Progenitor cell of endocrine pancreas (in vitro differentiated cells): ENCODE data around the gene NLRC3. TPM values are rescaled to one million over a fixed set of nuclear protein-coding genes. Genes with fewer than 3 reads are reported as not detected.

Experiments used
- DNase-seq: peaks from one replicate; pipeline ENCODE4 v3.0.0; 2021; ENCODE audit warnings: low spot score; ENCODE audit not compliant: unreplicated experiment
- H3K27ac Mint-ChIP-seq: 2 replicates; pipeline ENCODE4 v1.8.0; 2021; ENCODE audit warnings: mild to moderate bottlenecking, moderate library complexity, mixed read lengths
- H3K27me3 Mint-ChIP-seq: 2 replicates; pipeline ENCODE4 v1.8.0; 2021; ENCODE audit warnings: mixed read lengths
- H3K36me3 Mint-ChIP-seq: 2 replicates; pipeline ENCODE4 v1.8.0; 2022; ENCODE audit warnings: mixed read lengths; ENCODE audit not compliant: insufficient read depth
- H3K4me1 Mint-ChIP-seq: 2 replicates; pipeline ENCODE4 v1.8.0; 2021; ENCODE audit warnings: low read depth, mixed read lengths
- H3K4me3 Mint-ChIP-seq: 2 replicates; pipeline ENCODE4 v1.8.0; 2021; ENCODE audit warnings: low read depth, mild to moderate bottlenecking, moderate library complexity, mixed read lengths
- H3K9me3 Mint-ChIP-seq: 2 replicates; pipeline ENCODE4 v1.8.0; 2021; ENCODE audit warnings: low read depth, mixed read lengths
- CTCF ChIP-seq: fragments of 200-600 bp; sonication (generic); IDR thresholded peaks from one replicate; pipeline ENCODE4 v1.5.0; 2021; ENCODE audit warnings: antibody characterized with exemption, mild to moderate bottlenecking; ENCODE audit not compliant: unreplicated experiment
- total RNA-seq: library from RNA; stranded (reverse); gene quantifications from 2 replicates; pipeline ENCODE4 v1.2.1, GENCODE V29; 2021

NLRC3 gene
- total RNA-seq, 1 donor from 2014 or later = 0.14 TPM

- H3K27ac Mint-ChIP-seq = peak overlapping the region; percentile 29
- no peaks in the 10 kb centered on the region for H3K9me3 Mint-ChIP-seq
- no peaks in the 10 kb centered on the region for H3K27me3 Mint-ChIP-seq
- no peak overlapping the region for H3K4me3 Mint-ChIP-seq
- DNase-seq = no peak
- H3K4me1 Mint-ChIP-seq = peaks cover 8% of the 10 kb centered on the region
- no peak for TF ChIP-seq CTCF
- H3K36me3 Mint-ChIP-seq = peaks cover 19% of the 10 kb centered on the region
These were observed 62.6 kb downstream of the NLRC3 start for GRCh38 chr16:3514621-3515020.

GRCh38 chr16:3513892-3514583, 63.2 kb downstream of the NLRC3 start:
- Mint-ChIP-seq H3K27ac (peak overlapping the region; percentile 59), H3K9me3 (no peaks in the 10 kb centered on the region), H3K4me1 (peaks cover 8% of the 10 kb centered on the region), H3K36me3 (peaks cover 16% of the 10 kb centered on the region), H3K27me3 (no peaks in the 10 kb centered on the region), H3K4me3 (no peak overlapping the region)
- no peak for TF ChIP-seq CTCF
- DNase-seq = no peak

DNA sequence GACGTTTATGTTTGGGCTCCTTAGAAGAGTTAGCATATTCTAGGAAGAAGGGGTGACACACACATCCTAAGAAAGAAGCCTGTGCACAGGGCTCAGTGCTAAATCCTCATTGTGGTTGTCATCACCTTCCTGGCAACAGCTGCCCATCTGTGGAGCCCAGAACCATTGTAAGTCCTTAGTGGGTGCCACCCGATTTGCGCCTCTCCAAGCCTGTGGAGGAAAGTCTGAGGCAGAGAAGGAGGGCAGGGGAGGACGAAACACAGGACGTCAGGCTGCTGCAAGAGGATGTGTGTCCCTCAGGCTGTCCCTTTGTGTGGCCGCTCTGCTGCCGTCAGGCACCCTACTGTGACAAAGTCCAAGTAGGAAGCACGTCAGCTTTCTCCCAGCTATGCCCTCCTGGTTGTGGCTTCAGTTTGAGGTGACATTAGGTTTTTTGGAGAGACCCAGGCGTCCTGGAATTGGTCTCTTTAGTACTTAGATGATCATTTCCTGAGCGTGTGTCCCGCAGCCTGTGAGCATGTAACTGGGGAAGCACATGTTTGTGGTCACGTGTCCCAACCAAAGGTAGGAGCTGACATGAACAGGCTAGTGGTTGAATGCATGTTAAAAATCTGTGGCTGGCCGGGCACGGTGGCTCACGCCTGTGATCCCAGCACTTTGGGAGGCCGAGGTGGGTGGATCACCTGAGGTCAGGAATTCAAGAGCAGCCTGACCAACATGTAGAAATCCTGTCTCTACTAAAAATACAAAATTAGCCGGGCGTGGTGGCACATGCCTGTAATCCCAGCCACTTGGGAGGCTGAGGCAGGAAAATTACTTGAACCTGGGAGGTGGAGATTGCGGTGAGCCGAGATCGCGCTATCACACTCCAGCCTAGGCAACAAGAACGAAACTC, 65.7 kb downstream of the NLRC3 start:
- Mint-ChIP-seq H3K36me3 (peaks cover 23% of the 10 kb centered on the region), H3K4me3 (no peak overlapping the region), H3K27me3 (no peaks in the 10 kb centered on the region), H3K27ac (no peak overlapping the region), H3K4me1 (peaks cover 1% of the 10 kb centered on the region), H3K9me3 (no peaks in the 10 kb centered on the region)
- TF ChIP-seq CTCF = no peak
- no peak for DNase-seq

DNA sequence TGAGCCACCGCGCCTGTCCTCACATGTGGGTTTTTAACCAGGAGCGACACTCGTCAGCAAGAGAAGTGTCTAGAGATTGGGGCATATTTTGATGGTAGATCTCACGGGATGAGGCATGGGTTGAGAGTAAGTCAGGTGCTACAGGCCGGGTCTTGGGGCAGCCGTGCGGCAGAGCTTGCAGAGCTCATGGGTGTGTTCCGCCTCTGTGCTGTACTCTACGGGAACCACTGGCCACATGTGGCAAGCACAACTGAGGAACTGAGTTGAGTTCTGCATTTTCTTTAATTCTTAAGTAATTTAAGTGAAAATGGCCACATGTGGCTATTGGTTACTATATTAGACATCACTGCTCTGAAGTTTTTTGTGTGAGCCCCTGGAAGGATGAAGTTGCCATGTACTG, 66.8 kb downstream of the NLRC3 start:
- DNase-seq = no peak
- H3K4me3 Mint-ChIP-seq = no peak overlapping the region
- peaks cover 1% of the 10 kb centered on the region for H3K4me1 Mint-ChIP-seq
- peaks cover 24% of the 10 kb centered on the region for H3K36me3 Mint-ChIP-seq
- H3K9me3 Mint-ChIP-seq = no peaks in the 10 kb centered on the region
- TF ChIP-seq CTCF = no peak
- peak overlapping the region; percentile 26 for H3K27ac Mint-ChIP-seq
- no peaks in the 10 kb centered on the region for H3K27me3 Mint-ChIP-seq

GRCh38 chr16:3509470-3509928, 67.7 kb downstream of the NLRC3 start:
- Mint-ChIP-seq H3K27me3 (no peaks in the 10 kb centered on the region), H3K4me3 (no peak overlapping the region), H3K4me1 (peaks cover 1% of the 10 kb centered on the region), H3K36me3 (peaks cover 28% of the 10 kb centered on the region), H3K27ac (no peak overlapping the region), H3K9me3 (no peaks in the 10 kb centered on the region)
- DNase-seq = no peak
- TF ChIP-seq CTCF = no peak
